Keratinocyte (primary cell): ENCODE data around the gene ZNF77. TPM values are rescaled to one million over a fixed set of nuclear protein-coding genes. Genes with fewer than 3 reads are reported as not detected.

Experiments used
- DNase-seq: peaks from one replicate; pipeline ENCODE4 v3.0.0-alpha.2; 2011; ENCODE audit warnings: low read depth, missing footprints, low spot score
- FAIRE-seq: peaks from 2 replicates; lab custom pipeline; 2011; peaks lifted over from hg19 to GRCh38; lab: Jason Lieb, UNC
- H2AFZ ChIP-seq: 2 replicates; pipeline ENCODE4 v1.6.0; 2012; ENCODE audit warnings: low read length, control low read depth, inconsistent platforms; ENCODE audit not compliant: control insufficient read depth
- H3K27ac ChIP-seq: 2 replicates; pipeline ENCODE4 v1.5.1; 2011; ENCODE audit warnings: low read length; ENCODE audit not compliant: control insufficient read depth, insufficient read depth
- H3K27me3 ChIP-seq: 3 replicates; pipeline ENCODE4 v1.6.0; 2011; ENCODE audit warnings: low read length; ENCODE audit not compliant: control insufficient read depth, insufficient read depth; ENCODE audit errors: extremely low read depth
- H3K36me3 ChIP-seq, 2 experiments: 2 replicates in 1 of 2; 3 replicates in 1 of 2; pipeline ENCODE4 v1.5.1; 2011; ENCODE audit warnings: low read length in 2 of 2, mild to moderate bottlenecking in 1 of 2; ENCODE audit not compliant: control insufficient read depth in 2 of 2, insufficient read depth in 2 of 2; ENCODE audit errors: extremely low read depth in 1 of 2
- H3K4me1 ChIP-seq: 3 replicates; pipeline ENCODE4 v1.5.1; 2011; ENCODE audit warnings: low read length; ENCODE audit not compliant: control insufficient read depth, insufficient read depth; ENCODE audit errors: extremely low read depth
- H3K4me2 ChIP-seq: 3 replicates; pipeline ENCODE4 v1.6.0; 2011; ENCODE audit warnings: low read depth, low read length; ENCODE audit not compliant: control insufficient read depth, insufficient read depth; ENCODE audit errors: extremely low read depth
- H3K4me3 ChIP-seq, 3 experiments: fragments of 200-600 bp in 1 of 3; sonication (generic) in 1 of 3; 2 replicates in 2 of 3; 3 replicates in 1 of 3; pipeline ENCODE4 v1.5.1; 2011 to 2016; ENCODE audit warnings: low read length in 3 of 3, mild to moderate bottlenecking in 3 of 3, control low read depth in 2 of 3, inconsistent platforms in 1 of 3, low read depth in 1 of 3, mixed read lengths in 1 of 3, mixed run types in 1 of 3, moderate library complexity in 1 of 3; ENCODE audit not compliant: control insufficient read depth in 2 of 3, insufficient read depth in 2 of 3; ENCODE audit errors: extremely low read depth in 1 of 3
- H3K79me2 ChIP-seq: 2 replicates; pipeline ENCODE4 v1.6.0; 2012; ENCODE audit warnings: low read length; ENCODE audit not compliant: control insufficient read depth, insufficient read depth
- H3K9ac ChIP-seq: 3 replicates; pipeline ENCODE4 v1.6.0; 2011; ENCODE audit warnings: low read length; ENCODE audit not compliant: control insufficient read depth, insufficient read depth; ENCODE audit errors: extremely low read depth
- H3K9me1 ChIP-seq: 3 replicates; pipeline ENCODE4 v1.6.0; 2011; ENCODE audit warnings: low read length; ENCODE audit not compliant: control insufficient read depth, insufficient read depth; ENCODE audit errors: extremely low read depth
- H3K9me3 ChIP-seq: 2 replicates; pipeline ENCODE4 v1.5.1; 2012; ENCODE audit warnings: low read depth, low read length; ENCODE audit not compliant: control insufficient read depth
- H4K20me1 ChIP-seq: 3 replicates; pipeline ENCODE4 v1.6.0; 2011; ENCODE audit warnings: low read length; ENCODE audit not compliant: control insufficient read depth, insufficient read depth; ENCODE audit errors: extremely low read depth
- EZH2 ChIP-seq: IDR thresholded peaks from one replicate; pipeline ENCODE4 v1.6.1; 2012; ENCODE audit warnings: inconsistent platforms, mild to moderate bottlenecking, low read length, moderate library complexity
- dilution Hi-C: fragments of 300-500 bp; cut with MboI; formaldehyde crosslinking; loops from one replicate; pipeline ENCODE4 v1.7.0; 2020; ENCODE audit warnings: low sequenced_read_pairs; ENCODE audit not compliant: extremely low pct_ligation_motif_present
- polyA plus RNA-seq, 5 experiments: library from polyadenylated mRNA; depleted of rRNA in 3 of 5; stranded (reverse) in 3 of 5; stranded (forward) in 1 of 5; unstranded in 1 of 5; fragments of >200 nt; gene quantifications; 1 replicate in 1 of 5; 2 replicates in 3 of 5; 3 replicates in 1 of 5; pipeline versions ENCODE4 v1.2.1 to v1.2.3, GENCODE V29; 2011 to 2012; ENCODE audit warnings: missing spikeins in 2 of 5, low read depth in 1 of 5, low replicate concordance in 1 of 5
- TF ChIP-seq, protein P1 (sequence below), 3 experiments: IDR thresholded peaks in 1 of 3; conservative IDR thresholded peaks in 1 of 3; optimal IDR thresholded peaks in 1 of 3; 2 replicates in 2 of 3; 3 replicates in 1 of 3; pipeline versions ENCODE3 to v1.5.1; 2011; ENCODE audit warnings: low read length in 3 of 3, mild to moderate bottlenecking in 3 of 3, moderate library complexity in 2 of 3, control low read depth in 1 of 3, inconsistent platforms in 1 of 3; ENCODE audit not compliant: insufficient read depth in 2 of 3; ENCODE audit errors: extremely low read depth in 1 of 3

Gene ZNF77
- polyA plus RNA-seq, 1 donor (not counting 4 experiments of a cell fraction or from before 2014, with no cell fraction given), result 6.0 TPM

DNA sequence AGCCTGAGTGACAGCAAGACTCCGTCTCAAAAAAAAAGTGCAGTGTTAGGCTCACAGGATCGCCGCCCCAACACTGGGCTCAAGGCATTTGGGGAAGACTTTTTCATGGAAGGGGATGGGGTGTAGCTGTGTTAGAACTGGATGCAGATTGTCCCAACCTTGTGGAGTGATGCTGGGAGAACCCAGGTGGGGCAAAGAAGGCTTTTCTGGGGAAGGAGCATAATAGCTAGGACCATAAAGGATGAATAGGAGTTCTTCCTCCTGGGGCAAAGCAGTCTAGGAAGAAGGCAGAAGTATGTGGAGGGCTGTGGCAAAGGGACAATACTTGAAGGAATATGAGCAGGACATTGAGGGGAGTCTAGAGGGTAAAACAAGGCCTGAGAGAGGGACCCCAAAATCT lies 43.8 kb upstream of the ZNF77 start:
- dilution Hi-C loops, result no loop called here
- no peaks in the 10 kb centered on the region for H3K9me1 ChIP-seq
- H3K9ac ChIP-seq, result no peak overlapping the region
- no peaks in the 10 kb centered on the region for H3K9me3 ChIP-seq
- H3K27ac ChIP-seq, result no peak overlapping the region
- no peak overlapping the region for H2AFZ ChIP-seq
- no peak for DNase-seq
- H3K36me3 ChIP-seq, result no peaks in the 10 kb centered on the region
- no peak overlapping the region for H3K4me2 ChIP-seq
- TF ChIP-seq, protein P1, sequence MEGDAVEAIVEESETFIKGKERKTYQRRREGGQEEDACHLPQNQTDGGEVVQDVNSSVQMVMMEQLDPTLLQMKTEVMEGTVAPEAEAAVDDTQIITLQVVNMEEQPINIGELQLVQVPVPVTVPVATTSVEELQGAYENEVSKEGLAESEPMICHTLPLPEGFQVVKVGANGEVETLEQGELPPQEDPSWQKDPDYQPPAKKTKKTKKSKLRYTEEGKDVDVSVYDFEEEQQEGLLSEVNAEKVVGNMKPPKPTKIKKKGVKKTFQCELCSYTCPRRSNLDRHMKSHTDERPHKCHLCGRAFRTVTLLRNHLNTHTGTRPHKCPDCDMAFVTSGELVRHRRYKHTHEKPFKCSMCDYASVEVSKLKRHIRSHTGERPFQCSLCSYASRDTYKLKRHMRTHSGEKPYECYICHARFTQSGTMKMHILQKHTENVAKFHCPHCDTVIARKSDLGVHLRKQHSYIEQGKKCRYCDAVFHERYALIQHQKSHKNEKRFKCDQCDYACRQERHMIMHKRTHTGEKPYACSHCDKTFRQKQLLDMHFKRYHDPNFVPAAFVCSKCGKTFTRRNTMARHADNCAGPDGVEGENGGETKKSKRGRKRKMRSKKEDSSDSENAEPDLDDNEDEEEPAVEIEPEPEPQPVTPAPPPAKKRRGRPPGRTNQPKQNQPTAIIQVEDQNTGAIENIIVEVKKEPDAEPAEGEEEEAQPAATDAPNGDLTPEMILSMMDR (optimal IDR thresholded peaks at IDR 0.05 in 1 of 3, IDR thresholded peaks at IDR 0.05 in 1 of 3, conservative IDR thresholded peaks at IDR 0.05 in 1 of 3; ENCODE audit: extremely low read depth in 1 of 3, insufficient read depth in 2 of 3, low read length in 3 of 3), result no peak
- TF ChIP-seq EZH2, result no peak
- no peak for FAIRE-seq
- H4K20me1 ChIP-seq, result no peaks in the 10 kb centered on the region
- peaks cover 7% of the 10 kb centered on the region for H3K4me1 ChIP-seq
- H3K27me3 ChIP-seq, result no peaks in the 10 kb centered on the region
- no peak overlapping the region for H3K4me3 ChIP-seq
- no peaks in the 10 kb centered on the region for H3K79me2 ChIP-seq

DNA sequence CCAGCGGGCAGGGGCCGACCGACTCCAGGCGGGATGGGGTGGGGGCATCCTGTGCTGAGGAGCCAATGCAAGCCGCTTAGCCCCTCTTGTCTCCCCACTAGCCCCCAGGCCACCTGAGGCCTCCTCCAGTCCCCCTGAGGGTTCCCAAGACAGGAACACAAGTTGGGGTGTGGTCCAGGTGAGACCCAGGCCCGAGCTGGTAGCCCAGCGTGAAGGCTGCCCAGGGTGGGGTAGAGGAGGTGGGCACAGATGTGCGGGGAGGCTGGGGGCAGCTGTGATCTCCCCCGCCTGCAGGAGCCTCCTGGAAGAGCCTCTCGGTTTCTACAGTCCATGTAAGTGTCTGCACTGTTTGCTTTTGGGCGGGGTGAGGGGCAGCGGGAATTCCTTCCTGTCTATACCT lies 43.0 kb upstream of the ZNF77 start:
- TF ChIP-seq, protein P1 (optimal IDR thresholded peaks at IDR 0.05 in 1 of 3, IDR thresholded peaks at IDR 0.05 in 1 of 3, conservative IDR thresholded peaks at IDR 0.05 in 1 of 3; ENCODE audit: extremely low read depth in 1 of 3, insufficient read depth in 2 of 3, low read length in 3 of 3), result no peak
- H3K4me2 ChIP-seq, result no peak overlapping the region
- no peak overlapping the region for H3K27ac ChIP-seq
- H4K20me1 ChIP-seq, result no peaks in the 10 kb centered on the region
- no peaks in the 10 kb centered on the region for H3K79me2 ChIP-seq
- H3K4me1 ChIP-seq, result peaks cover 15% of the 10 kb centered on the region
- H3K4me3 ChIP-seq, result no peak overlapping the region
- DNase-seq (no peak), FAIRE-seq (no peak)
- no peak overlapping the region for H2AFZ ChIP-seq
- no peak overlapping the region for H3K9ac ChIP-seq
- H3K9me3 ChIP-seq, result no peaks in the 10 kb centered on the region
- no peaks in the 10 kb centered on the region for H3K9me1 ChIP-seq
- dilution Hi-C loops, result no loop called here
- no peaks in the 10 kb centered on the region for H3K27me3 ChIP-seq
- no peaks in the 10 kb centered on the region for H3K36me3 ChIP-seq
